Nephron (organoid): ENCODE data around the gene AHCYL2.

Experiments used
- H3K27ac Mint-ChIP-seq, 3 experiments: 2 replicates each; pipeline ENCODE4 v1.8.0; 2020; ENCODE audit warnings: mixed read lengths in 3 of 3, mild to moderate bottlenecking in 2 of 3, moderate library complexity in 1 of 3
- H3K27me3 Mint-ChIP-seq: 2 replicates; pipeline ENCODE4 v1.8.0; 2021; ENCODE audit warnings: low read depth, mild to moderate bottlenecking, moderate library complexity, mixed read lengths
- H3K36me3 Mint-ChIP-seq: 2 replicates; pipeline ENCODE4 v1.8.0; 2020; ENCODE audit warnings: low read depth, mixed read lengths
- H3K4me1 Mint-ChIP-seq: 2 replicates; pipeline ENCODE4 v1.8.0; 2020; ENCODE audit warnings: mixed read lengths
- H3K4me3 Mint-ChIP-seq, 3 experiments: 2 replicates each; pipeline ENCODE4 v1.8.0; 2020; ENCODE audit warnings: mild to moderate bottlenecking in 3 of 3, mixed read lengths in 3 of 3, moderate library complexity in 2 of 3
- H3K9me3 Mint-ChIP-seq: 2 replicates; pipeline ENCODE4 v1.8.0; 2020; ENCODE audit warnings: mixed read lengths
- CTCF ChIP-seq, 3 experiments: fragments of 200-600 bp; sonication (generic); IDR thresholded peaks; one replicate each; pipeline ENCODE4 v1.5.0; 2021; ENCODE audit warnings: antibody characterized with exemption in 3 of 3; ENCODE audit not compliant: unreplicated experiment in 3 of 3

Gene AHCYL2

DNA sequence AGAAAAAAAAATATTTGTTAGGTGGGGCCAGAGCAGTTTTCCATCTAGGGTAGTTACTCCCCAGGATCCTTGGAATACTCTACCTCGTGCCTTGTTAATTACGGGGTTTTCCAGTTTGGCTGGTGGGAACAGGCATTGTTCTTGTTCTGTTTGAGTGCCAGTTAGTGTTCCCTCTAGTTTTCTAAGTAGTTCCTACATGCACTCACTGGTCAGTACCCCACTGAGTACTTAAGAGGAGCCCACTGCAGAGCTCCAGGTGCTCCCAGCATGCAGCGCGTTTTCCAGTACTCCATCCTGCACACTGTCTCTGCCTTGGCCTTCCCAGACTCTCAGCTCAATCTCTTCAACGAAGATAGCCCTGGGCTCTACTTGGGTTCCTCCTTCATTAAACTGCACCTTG lies 58.0 kb downstream of the AHCYL2 start:
- H3K27me3 Mint-ChIP-seq: no peaks in the 10 kb centered on the region
- peak overlapping the region; percentile 4 to 20 (median 14) for H3K27ac Mint-ChIP-seq
- H3K4me3 Mint-ChIP-seq: no peak overlapping the region
- H3K4me1 Mint-ChIP-seq: peaks cover 12% of the 10 kb centered on the region
- peaks cover 8% of the 10 kb centered on the region for H3K36me3 Mint-ChIP-seq
- H3K9me3 Mint-ChIP-seq: no peaks in the 10 kb centered on the region
- TF ChIP-seq CTCF (IDR thresholded peaks at IDR 0.05; ENCODE audit: unreplicated experiment in 3 of 3): no peak

DNA sequence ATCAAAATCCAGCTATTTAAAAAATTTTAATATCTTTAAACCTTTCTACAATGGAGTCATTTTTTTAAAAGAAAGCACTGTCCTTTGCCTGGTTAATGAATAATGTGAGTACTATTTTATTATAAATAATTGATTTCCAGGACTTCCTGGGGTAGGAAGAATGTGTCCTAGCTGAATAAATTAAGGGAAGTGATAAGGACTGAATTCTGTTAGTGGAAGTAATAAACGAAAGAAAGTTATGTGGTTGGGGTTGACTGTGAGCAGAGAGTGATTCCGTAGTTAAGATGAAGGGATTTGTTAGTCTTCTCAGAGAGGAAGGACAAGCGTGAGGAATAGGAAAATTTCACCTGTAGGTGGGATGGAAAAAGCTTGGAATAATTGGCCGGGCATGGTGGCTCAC lies 59.1 kb downstream of the AHCYL2 start:
- H3K4me3 Mint-ChIP-seq: no peak overlapping the region
- H3K27ac Mint-ChIP-seq: peak overlapping the region; percentile 70 to 81 (median 75)
- no peak for TF ChIP-seq CTCF (IDR thresholded peaks at IDR 0.05; ENCODE audit: unreplicated experiment in 3 of 3)
- H3K27me3 Mint-ChIP-seq: no peaks in the 10 kb centered on the region
- peaks cover 12% of the 10 kb centered on the region for H3K4me1 Mint-ChIP-seq
- no peaks in the 10 kb centered on the region for H3K36me3 Mint-ChIP-seq
- H3K9me3 Mint-ChIP-seq: no peaks in the 10 kb centered on the region

- peaks cover 12% of the 10 kb centered on the region for H3K4me1 Mint-ChIP-seq
- H3K27ac Mint-ChIP-seq: peak overlapping the region; percentile 81 to 92 (median 86)
- H3K9me3 Mint-ChIP-seq: no peaks in the 10 kb centered on the region
- H3K27me3 Mint-ChIP-seq: no peaks in the 10 kb centered on the region
- no peaks in the 10 kb centered on the region for H3K36me3 Mint-ChIP-seq
- TF ChIP-seq CTCF (IDR thresholded peaks at IDR 0.05; ENCODE audit: unreplicated experiment in 3 of 3): no peak
- H3K4me3 Mint-ChIP-seq: no peak overlapping the region
Measured at GRCh38 chr7:129285111-129285510, 60.3 kb downstream of the AHCYL2 start.

DNA sequence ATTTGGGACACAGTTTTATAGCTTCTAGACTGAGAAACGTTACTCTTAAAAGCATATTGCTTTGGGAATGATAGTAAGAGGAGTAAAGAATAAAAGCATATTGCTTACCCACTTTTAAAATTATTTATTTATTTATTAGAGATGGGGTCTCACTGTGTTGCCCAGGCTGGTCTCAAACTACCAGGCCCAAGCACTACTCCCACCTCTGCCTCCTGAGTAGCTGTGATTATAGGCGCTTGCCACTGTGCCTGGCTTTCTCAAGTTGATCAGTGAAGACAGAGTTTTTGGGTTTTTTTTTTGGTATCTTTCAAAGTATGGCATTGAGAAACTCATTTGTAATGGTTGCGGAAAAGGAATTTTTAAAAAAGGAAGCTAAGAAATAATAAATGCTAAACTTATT lies 68.0 kb downstream of the AHCYL2 start:
- no peaks in the 10 kb centered on the region for H3K27me3 Mint-ChIP-seq
- H3K27ac Mint-ChIP-seq: no peak overlapping the region
- H3K4me3 Mint-ChIP-seq: no peak overlapping the region
- H3K9me3 Mint-ChIP-seq: no peaks in the 10 kb centered on the region
- no peaks in the 10 kb centered on the region for H3K36me3 Mint-ChIP-seq
- peaks cover 15% of the 10 kb centered on the region for H3K4me1 Mint-ChIP-seq
- no peak for TF ChIP-seq CTCF (IDR thresholded peaks at IDR 0.05; ENCODE audit: unreplicated experiment in 3 of 3)

DNA sequence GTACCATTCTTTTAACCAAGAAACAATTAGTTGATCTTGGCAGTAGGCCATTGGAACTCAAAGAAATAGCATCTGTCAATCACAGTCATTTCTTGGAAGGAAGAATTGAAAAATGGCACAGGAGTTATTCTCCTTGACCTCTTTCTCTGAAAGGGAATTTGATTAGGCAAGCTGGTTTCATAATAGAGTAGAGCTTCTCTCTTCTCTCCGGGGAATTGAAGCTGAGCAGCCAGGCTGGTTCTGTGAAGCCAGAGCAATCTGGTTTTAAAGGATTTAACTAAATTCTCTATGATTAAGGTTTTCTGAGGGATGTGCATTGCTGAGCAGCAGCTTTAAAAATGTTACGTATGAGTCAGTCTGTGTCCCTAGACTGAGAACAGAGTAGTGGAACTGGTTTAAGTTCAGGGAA lies 70.2 kb downstream of the AHCYL2 start:
- no peaks in the 10 kb centered on the region for H3K9me3 Mint-ChIP-seq
- H3K4me3 Mint-ChIP-seq: no peak overlapping the region
- H3K27ac Mint-ChIP-seq: peak overlapping the region in 2 of 3 experiments; percentile 9 to 68
- H3K4me1 Mint-ChIP-seq: peaks cover 15% of the 10 kb centered on the region
- TF ChIP-seq CTCF (IDR thresholded peaks at IDR 0.05; ENCODE audit: unreplicated experiment in 3 of 3): no peak
- no peaks in the 10 kb centered on the region for H3K36me3 Mint-ChIP-seq
- H3K27me3 Mint-ChIP-seq: no peaks in the 10 kb centered on the region

DNA sequence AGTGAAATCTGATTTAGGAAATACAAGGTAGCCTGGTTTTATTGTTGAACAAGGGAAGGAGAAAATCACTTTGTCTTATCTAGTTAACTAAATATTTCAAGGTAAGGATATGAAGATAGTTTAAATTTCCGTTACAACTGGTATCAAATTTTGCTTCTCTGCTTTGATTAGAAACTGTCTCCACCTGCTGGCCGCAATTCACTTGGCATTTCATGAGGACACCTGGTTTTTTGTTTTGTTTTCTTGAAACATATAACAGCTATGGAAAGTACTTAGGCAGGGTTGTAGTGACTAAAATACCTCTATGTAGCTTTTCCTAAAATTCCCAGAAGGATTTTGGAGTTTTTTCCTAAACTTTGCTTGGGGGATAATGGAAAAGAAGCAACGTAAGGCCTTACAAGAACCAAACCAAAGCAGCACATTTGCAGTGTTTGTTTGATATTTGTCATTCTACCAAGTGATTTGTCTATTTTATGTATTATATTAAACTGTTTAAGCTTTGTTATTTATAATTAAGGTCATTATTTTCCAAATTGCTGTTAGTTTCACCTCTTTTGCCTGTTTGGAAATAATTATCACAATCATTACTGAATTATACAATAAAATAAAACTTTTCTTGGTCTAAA lies 73.6 kb downstream of the AHCYL2 start:
- peak; percentile 70 to 82 (median 75) for TF ChIP-seq CTCF (IDR thresholded peaks at IDR 0.05; ENCODE audit: unreplicated experiment in 3 of 3)
- Mint-ChIP-seq H3K27me3 (no peaks in the 10 kb centered on the region), H3K4me3 (no peak overlapping the region), H3K9me3 (peaks cover 18% of the 10 kb centered on the region), H3K4me1 (peaks cover 7% of the 10 kb centered on the region), H3K36me3 (peaks cover 16% of the 10 kb centered on the region), H3K27ac (no peak overlapping the region)
